H9 (cell line): Measurements from ENCODE around the gene TBC1D3B. TPM values are rescaled to one million over a fixed set of nuclear protein-coding genes. Genes with fewer than 3 reads are reported as not detected.
"Not testable (repeated sequence)": the region's sequence is repeated elsewhere in the genome, so short reads cannot be mapped to it uniquely, and the experiment has no call there.

ENCODE experiments used
- DNase-seq: peaks from one replicate; pipeline ENCODE4 v3.0.0-alpha.2; 2017
- H2AFZ ChIP-seq: one replicate; pipeline ENCODE4 v1.6.1; 2013; ENCODE audit warnings: mild to moderate bottlenecking, low read length, control low read depth, moderate library complexity
- H2AK5ac ChIP-seq: 2 replicates; pipeline ENCODE4 v1.6.1; 2013; ENCODE audit warnings: low read length, control low read depth, mixed read lengths; ENCODE audit not compliant: insufficient read length
- H2BK120ac ChIP-seq: one replicate; pipeline ENCODE4 v1.6.1; 2013; ENCODE audit warnings: low read depth, mild to moderate bottlenecking, low read length, control low read depth, inconsistent platforms; ENCODE audit not compliant: poor library complexity, severe bottlenecking
- H2BK12ac ChIP-seq: 2 replicates; pipeline ENCODE4 v1.6.1; 2013; ENCODE audit warnings: low read length, control low read depth, mixed read lengths, low read depth; ENCODE audit not compliant: insufficient read length
- H2BK15ac ChIP-seq: 2 replicates; pipeline ENCODE4 v1.6.1; 2013; ENCODE audit warnings: low read depth, low read length, control low read depth
- H2BK20ac ChIP-seq: one replicate; pipeline ENCODE4 v1.6.1; 2013; ENCODE audit warnings: low read depth, mild to moderate bottlenecking, low read length, control low read depth, inconsistent platforms; ENCODE audit not compliant: poor library complexity, severe bottlenecking
- H2BK5ac ChIP-seq: 2 replicates; pipeline ENCODE4 v1.6.1; 2013; ENCODE audit warnings: low read length, control low read depth, mixed read lengths; ENCODE audit not compliant: insufficient read length
- H3K14ac ChIP-seq: 2 replicates; pipeline ENCODE4 v1.6.1; 2013; ENCODE audit warnings: low read length, control low read depth; ENCODE audit not compliant: insufficient read depth
- H3K18ac ChIP-seq: 2 replicates; pipeline ENCODE4 v1.6.1; 2013; ENCODE audit warnings: low read depth, mild to moderate bottlenecking, mixed read lengths, low read length, control low read depth; ENCODE audit not compliant: insufficient read length
- H3K23ac ChIP-seq: 2 replicates; pipeline ENCODE4 v1.6.1; 2013; ENCODE audit warnings: low read length, control low read depth, mixed read lengths, low read depth; ENCODE audit not compliant: insufficient read length
- H3K23me2 ChIP-seq: 2 replicates; pipeline ENCODE4 v1.6.1; 2013; ENCODE audit warnings: low read depth, mild to moderate bottlenecking, mixed read lengths, low read length, control low read depth; ENCODE audit not compliant: insufficient read length, poor library complexity, severe bottlenecking
- H3K27ac ChIP-seq: 2 replicates; pipeline ENCODE4 v1.5.1; 2013; ENCODE audit warnings: low read length, control low read depth, mixed read lengths, low read depth; ENCODE audit not compliant: insufficient read length
- H3K27me3 ChIP-seq: 2 replicates; pipeline ENCODE4 v1.6.1; 2013; ENCODE audit warnings: low read length, control low read depth, inconsistent platforms; ENCODE audit not compliant: insufficient read depth
- H3K4ac ChIP-seq: 2 replicates; pipeline ENCODE4 v1.6.1; 2013; ENCODE audit warnings: low read depth, mild to moderate bottlenecking, control low read depth, inconsistent platforms, low read length, moderate library complexity
- H3K4me1 ChIP-seq: 2 replicates; pipeline ENCODE4 v1.6.1; 2013; ENCODE audit warnings: low read length, control low read depth, inconsistent platforms; ENCODE audit not compliant: insufficient read depth
- H3K4me2 ChIP-seq: 2 replicates; pipeline ENCODE4 v1.6.1; 2013; ENCODE audit warnings: low read length, control low read depth, mixed read lengths; ENCODE audit not compliant: insufficient read length, insufficient read depth
- H3K56ac ChIP-seq: 2 replicates; pipeline ENCODE4 v1.6.1; 2013; ENCODE audit warnings: low read depth, mild to moderate bottlenecking, mixed read lengths, low read length, control low read depth; ENCODE audit not compliant: insufficient read length
- H3K79me1 ChIP-seq: 2 replicates; pipeline ENCODE4 v1.6.1; 2013; ENCODE audit warnings: low read depth, mild to moderate bottlenecking, moderate library complexity, low read length, control low read depth, inconsistent platforms; ENCODE audit not compliant: insufficient read depth, poor library complexity, severe bottlenecking
- H3K79me2 ChIP-seq: 2 replicates; pipeline ENCODE4 v1.6.1; 2013; ENCODE audit warnings: low read length, control low read depth, inconsistent platforms; ENCODE audit not compliant: insufficient read depth
- H3K9ac ChIP-seq: 2 replicates; pipeline ENCODE4 v1.6.1; 2013; ENCODE audit warnings: low read length, control low read depth, mixed read lengths; ENCODE audit not compliant: insufficient read length; ENCODE audit errors: extremely low read depth
- H3K9me3 ChIP-seq: one replicate; pipeline ENCODE4 v1.6.1; 2013; ENCODE audit warnings: low read depth, low read length, inconsistent platforms; ENCODE audit not compliant: control insufficient read depth
- H3T11ph ChIP-seq: one replicate; pipeline ENCODE4 v1.6.1; 2013; ENCODE audit warnings: mild to moderate bottlenecking, low read length, control low read depth, inconsistent platforms
- H4K20me1 ChIP-seq: one replicate; pipeline ENCODE4 v1.6.1; 2013; ENCODE audit not compliant: control insufficient read depth, insufficient read length, insufficient read depth
- H4K5ac ChIP-seq: 2 replicates; pipeline ENCODE4 v1.6.1; 2013; ENCODE audit warnings: low read depth, mild to moderate bottlenecking, mixed read lengths, low read length, control low read depth; ENCODE audit not compliant: insufficient read length
- H4K8ac ChIP-seq: replicated peaks from 2 replicates; pipeline ENCODE4 v1.6.1; 2013; ENCODE audit warnings: low read length, control low read depth, mixed read lengths, low read depth; ENCODE audit not compliant: insufficient read length
- H4K91ac ChIP-seq: 2 replicates; pipeline ENCODE4 v1.6.1; 2013; ENCODE audit warnings: low read depth, mild to moderate bottlenecking, moderate library complexity, mixed read lengths, low read length, control low read depth; ENCODE audit not compliant: insufficient read length
- H3K27ac Mint-ChIP-seq, 3 experiments: 2 replicates in 2 of 3; 3 replicates in 1 of 3; pipeline ENCODE4 v1.8.0; 2020 to 2021; ENCODE audit warnings: mixed read lengths in 3 of 3, mild to moderate bottlenecking in 1 of 3, moderate library complexity in 1 of 3
- H3K27me3 Mint-ChIP-seq: 2 replicates; pipeline ENCODE4 v1.8.0; 2021; ENCODE audit warnings: low read depth, mild to moderate bottlenecking, moderate library complexity, mixed read lengths
- H3K36me3 Mint-ChIP-seq, 3 experiments: 2 replicates in 2 of 3; 3 replicates in 1 of 3; pipeline ENCODE4 v1.8.0; 2020 to 2021; ENCODE audit warnings: low read depth in 3 of 3, mixed read lengths in 3 of 3; ENCODE audit not compliant: insufficient read depth in 1 of 3
- H3K4me1 Mint-ChIP-seq, 2 experiments: 2 replicates each; pipeline ENCODE4 v1.8.0; 2020; ENCODE audit warnings: mixed read lengths in 2 of 2
- H3K4me3 Mint-ChIP-seq, 2 experiments: 2 replicates in 1 of 2; 3 replicates in 1 of 2; pipeline ENCODE4 v1.8.0; 2020 to 2021; ENCODE audit warnings: mild to moderate bottlenecking in 2 of 2, mixed read lengths in 2 of 2, moderate library complexity in 1 of 2
- H3K9me3 Mint-ChIP-seq, 2 experiments: 2 replicates in 1 of 2; 3 replicates in 1 of 2; pipeline ENCODE4 v1.8.0; 2020; ENCODE audit warnings: mild to moderate bottlenecking in 2 of 2, mixed read lengths in 2 of 2, moderate library complexity in 1 of 2
- WGBS: extraction: QIAGEN DNeasy Blood & Tissue Kit; methylation state at CpG from one replicate; pipeline ENCODE4 v1.1.7; 2013; ENCODE audit warnings: missing lambda C conversion rate, low lambda C conversion rate, mixed read lengths; ENCODE audit not compliant: insufficient read length; ENCODE audit errors: extremely low coverage; 5-methylcytosine and 5-hydroxymethylcytosine counted together
- total RNA-seq: library from RNA; stranded (reverse); gene quantifications from 2 replicates; pipeline ENCODE4 v1.2.1, GENCODE V29; 2021
- TF ChIP-seq, protein P1 (sequence below): fragments of 200-600 bp; sonication (generic); conservative IDR thresholded peaks from 3 replicates; pipeline ENCODE4 v1.8.0; 2021; ENCODE audit warnings: antibody characterized with exemption, mild to moderate bottlenecking

The TBC1D3B gene
- total RNA-seq, 1 experiment from 2014 or later = 8.8 TPM

DNA sequence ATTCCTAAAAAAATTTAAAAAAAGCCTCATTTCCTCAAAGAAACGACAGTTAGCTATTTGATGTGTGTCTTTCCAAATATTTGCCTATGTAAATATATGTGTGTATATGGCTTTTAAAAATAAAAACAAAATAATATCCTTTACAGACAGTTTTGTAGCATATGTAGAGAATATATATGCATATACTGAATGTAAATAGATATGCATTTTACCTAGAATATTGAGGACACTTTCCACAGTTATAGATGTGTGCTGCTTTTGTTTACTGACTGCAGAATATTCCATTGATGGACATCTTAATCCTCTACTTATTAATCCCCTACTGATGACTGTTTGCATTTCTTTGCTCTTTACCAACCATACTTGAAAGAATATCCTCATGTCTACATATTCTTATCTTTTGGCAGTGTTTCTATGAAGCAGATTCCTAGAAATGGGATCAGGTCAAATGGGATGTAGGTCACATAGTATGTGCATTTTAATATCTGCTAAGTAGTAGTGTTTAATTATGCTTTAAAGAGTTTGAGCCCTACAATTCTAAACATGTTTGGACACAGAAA, 16.9 kb upstream of the TBC1D3B start:
- H3K23ac ChIP-seq = no peak overlapping the region
- H3K27me3 Mint-ChIP-seq = peaks cover 12% of the 10 kb centered on the region
- H4K8ac ChIP-seq = no peak overlapping the region
- no peak overlapping the region for H3K9ac ChIP-seq
- H2BK120ac ChIP-seq = no peak overlapping the region
- no peak overlapping the region for H4K5ac ChIP-seq
- peaks cover 3% of the 10 kb centered on the region; the same call in 1 of the 2 replicates for H3K4me1 ChIP-seq
- no peak overlapping the region for H2BK12ac ChIP-seq
- DNase-seq = no peak
- no peak overlapping the region for H3K18ac ChIP-seq
- no peak overlapping the region for H3K27ac ChIP-seq
- H2AK5ac ChIP-seq = no peak overlapping the region
- no peak overlapping the region for H3T11ph ChIP-seq
- H3K9me3 Mint-ChIP-seq = no peaks in the 10 kb centered on the region
- peaks cover 19 to 21% of the 10 kb centered on the region in 2 experiments for H3K4me1 Mint-ChIP-seq
- no peak overlapping the region for H3K4me3 Mint-ChIP-seq
- no peak overlapping the region for H2BK15ac ChIP-seq
- H4K91ac ChIP-seq = no peak overlapping the region
- no peak overlapping the region for H3K14ac ChIP-seq
- H3K27me3 ChIP-seq = no peaks in the 10 kb centered on the region
- H3K4me2 ChIP-seq = no peak overlapping the region
- H3K79me2 ChIP-seq = no peaks in the 10 kb centered on the region
- H2AFZ ChIP-seq = no peak overlapping the region
- no peaks in the 10 kb centered on the region for H3K23me2 ChIP-seq
- H3K56ac ChIP-seq = no peak overlapping the region
- no peaks in the 10 kb centered on the region for H4K20me1 ChIP-seq
- H3K27ac Mint-ChIP-seq = no peak overlapping the region
- H3K4ac ChIP-seq = no peak overlapping the region
- no peaks in the 10 kb centered on the region for H3K9me3 ChIP-seq
- no CpG with 5 or more reads among the region's 1 CpG for WGBS
- TF ChIP-seq, protein P1, sequence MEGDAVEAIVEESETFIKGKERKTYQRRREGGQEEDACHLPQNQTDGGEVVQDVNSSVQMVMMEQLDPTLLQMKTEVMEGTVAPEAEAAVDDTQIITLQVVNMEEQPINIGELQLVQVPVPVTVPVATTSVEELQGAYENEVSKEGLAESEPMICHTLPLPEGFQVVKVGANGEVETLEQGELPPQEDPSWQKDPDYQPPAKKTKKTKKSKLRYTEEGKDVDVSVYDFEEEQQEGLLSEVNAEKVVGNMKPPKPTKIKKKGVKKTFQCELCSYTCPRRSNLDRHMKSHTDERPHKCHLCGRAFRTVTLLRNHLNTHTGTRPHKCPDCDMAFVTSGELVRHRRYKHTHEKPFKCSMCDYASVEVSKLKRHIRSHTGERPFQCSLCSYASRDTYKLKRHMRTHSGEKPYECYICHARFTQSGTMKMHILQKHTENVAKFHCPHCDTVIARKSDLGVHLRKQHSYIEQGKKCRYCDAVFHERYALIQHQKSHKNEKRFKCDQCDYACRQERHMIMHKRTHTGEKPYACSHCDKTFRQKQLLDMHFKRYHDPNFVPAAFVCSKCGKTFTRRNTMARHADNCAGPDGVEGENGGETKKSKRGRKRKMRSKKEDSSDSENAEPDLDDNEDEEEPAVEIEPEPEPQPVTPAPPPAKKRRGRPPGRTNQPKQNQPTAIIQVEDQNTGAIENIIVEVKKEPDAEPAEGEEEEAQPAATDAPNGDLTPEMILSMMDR = no peak
- no peak overlapping the region for H2BK5ac ChIP-seq
- no peaks in the 10 kb centered on the region for H3K36me3 Mint-ChIP-seq
- no peaks in the 10 kb centered on the region for H3K79me1 ChIP-seq
- H2BK20ac ChIP-seq = no peak overlapping the region

DNA sequence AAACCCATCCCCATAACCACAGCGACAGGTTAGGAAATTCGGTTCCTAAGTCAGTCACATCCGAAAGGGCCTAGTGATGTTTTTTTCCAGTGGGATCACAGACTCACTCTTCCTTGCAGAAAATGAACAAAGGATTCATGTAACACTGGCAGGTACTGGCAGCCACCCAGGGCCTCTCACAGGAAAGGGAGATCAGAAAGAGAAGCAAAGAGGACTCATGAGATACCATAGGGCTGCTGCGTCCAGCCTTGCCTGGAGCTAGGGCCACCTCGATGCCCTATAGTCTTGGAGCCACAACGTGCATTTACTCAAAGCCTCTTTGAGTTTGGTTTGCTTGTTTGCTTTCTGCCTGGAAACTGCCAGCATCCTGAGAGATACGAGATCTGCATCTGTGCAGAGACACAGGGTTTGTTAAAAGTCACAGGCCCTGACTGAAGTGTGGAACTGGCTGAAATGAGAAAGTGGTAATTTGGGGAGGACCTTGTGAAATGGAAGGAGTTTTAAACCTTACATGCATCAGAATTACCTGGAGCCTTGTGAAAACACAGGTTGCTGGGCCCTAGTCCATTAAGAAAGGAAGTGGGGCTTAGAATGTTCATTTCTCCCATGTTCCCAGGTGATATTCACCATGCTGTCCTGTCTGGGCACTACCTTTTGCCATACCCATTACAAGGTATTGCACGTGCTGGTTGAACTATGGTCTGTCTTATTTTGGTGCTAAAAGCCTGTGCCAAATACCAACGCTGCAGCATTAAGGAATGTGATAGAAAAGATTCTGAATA, 14.3 kb upstream of the TBC1D3B start:
- H2BK15ac ChIP-seq, H3K79me2 ChIP-seq, H3K23me2 ChIP-seq, DNase-seq, H2BK120ac ChIP-seq, H2BK20ac ChIP-seq, H4K5ac ChIP-seq, H3K9ac ChIP-seq, H2AFZ ChIP-seq, H3K56ac ChIP-seq, H3K27me3 Mint-ChIP-seq, H4K20me1 ChIP-seq, H3T11ph ChIP-seq, H3K9me3 Mint-ChIP-seq, H2BK5ac ChIP-seq, H3K18ac ChIP-seq, H3K36me3 Mint-ChIP-seq, H2BK12ac ChIP-seq, H3K23ac ChIP-seq, H4K8ac ChIP-seq, H3K27ac ChIP-seq, H3K4me2 ChIP-seq, H3K4me3 Mint-ChIP-seq, H3K27me3 ChIP-seq, H3K14ac ChIP-seq, H2AK5ac ChIP-seq, H3K4ac ChIP-seq, H3K4me1 ChIP-seq, H3K79me1 ChIP-seq, H3K9me3 ChIP-seq, H4K91ac ChIP-seq: not testable (repeated sequence)
- Mint-ChIP-seq H3K4me1 (peaks cover 12 to 13% of the 10 kb centered on the region in 2 experiments), H3K27ac (0 out of 7 replicates have a peak overlapping the region, but pooled peaks of 1 of the 3 experiments have one; percentile 6)
- WGBS = no CpG with 5 or more reads among the region's 9 CpGs
